Astrocyte of the spinal cord (primary cell): Measurements from ENCODE around the gene KIF1A.

Source experiments
- DNase-seq: peaks from one replicate; pipeline ENCODE4 v3.0.0; 2011; ENCODE audit warnings: low read depth, low spot score
- H3K4me3 ChIP-seq: 2 replicates; pipeline ENCODE4 v1.5.1; 2011; ENCODE audit warnings: low read depth, mild to moderate bottlenecking, low read length, moderate library complexity
- in situ Hi-C: cut with HindIII; loops from 2 replicates; pipeline ENCODE4 v1.10.0; 2017; ENCODE audit warnings: low sequenced_read_pairs
- TF ChIP-seq, protein P1 (sequence below): IDR thresholded peaks from 2 replicates; pipeline ENCODE4 v1.5.1; 2012; ENCODE audit warnings: low read depth, mild to moderate bottlenecking, low read length, inconsistent platforms

The KIF1A gene

DNA sequence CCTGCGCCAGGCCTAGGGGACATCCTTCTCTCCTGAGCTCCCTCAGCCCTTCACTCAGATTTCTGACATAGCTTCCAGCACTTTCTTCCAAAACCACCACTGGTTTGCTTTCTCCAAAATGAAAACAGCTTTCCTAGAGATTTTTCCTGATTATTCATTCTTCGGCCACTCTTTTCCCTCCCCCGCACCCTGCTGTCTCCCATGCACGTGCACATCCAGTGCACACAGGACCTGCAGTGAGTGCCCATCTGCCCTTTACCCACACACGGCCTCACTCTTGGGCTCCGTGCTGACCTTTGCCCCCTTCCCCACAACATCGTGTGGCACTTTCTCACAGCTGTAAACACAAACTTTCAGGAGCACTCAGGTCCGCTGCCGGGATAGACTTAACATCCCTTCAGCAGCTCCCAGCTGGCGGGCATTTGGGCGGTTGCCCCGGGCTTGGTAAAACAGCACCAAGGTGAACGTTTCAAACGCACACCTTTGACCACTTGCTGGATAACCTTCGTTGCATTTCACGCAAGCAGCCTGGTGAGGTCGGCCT is 25.8 kb downstream of the KIF1A start:
- in situ Hi-C loops, result no loop called here
- no peak overlapping the region for H3K4me3 ChIP-seq
- DNase-seq, result no peak
- TF ChIP-seq, protein P1, sequence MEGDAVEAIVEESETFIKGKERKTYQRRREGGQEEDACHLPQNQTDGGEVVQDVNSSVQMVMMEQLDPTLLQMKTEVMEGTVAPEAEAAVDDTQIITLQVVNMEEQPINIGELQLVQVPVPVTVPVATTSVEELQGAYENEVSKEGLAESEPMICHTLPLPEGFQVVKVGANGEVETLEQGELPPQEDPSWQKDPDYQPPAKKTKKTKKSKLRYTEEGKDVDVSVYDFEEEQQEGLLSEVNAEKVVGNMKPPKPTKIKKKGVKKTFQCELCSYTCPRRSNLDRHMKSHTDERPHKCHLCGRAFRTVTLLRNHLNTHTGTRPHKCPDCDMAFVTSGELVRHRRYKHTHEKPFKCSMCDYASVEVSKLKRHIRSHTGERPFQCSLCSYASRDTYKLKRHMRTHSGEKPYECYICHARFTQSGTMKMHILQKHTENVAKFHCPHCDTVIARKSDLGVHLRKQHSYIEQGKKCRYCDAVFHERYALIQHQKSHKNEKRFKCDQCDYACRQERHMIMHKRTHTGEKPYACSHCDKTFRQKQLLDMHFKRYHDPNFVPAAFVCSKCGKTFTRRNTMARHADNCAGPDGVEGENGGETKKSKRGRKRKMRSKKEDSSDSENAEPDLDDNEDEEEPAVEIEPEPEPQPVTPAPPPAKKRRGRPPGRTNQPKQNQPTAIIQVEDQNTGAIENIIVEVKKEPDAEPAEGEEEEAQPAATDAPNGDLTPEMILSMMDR, result no peak

DNA sequence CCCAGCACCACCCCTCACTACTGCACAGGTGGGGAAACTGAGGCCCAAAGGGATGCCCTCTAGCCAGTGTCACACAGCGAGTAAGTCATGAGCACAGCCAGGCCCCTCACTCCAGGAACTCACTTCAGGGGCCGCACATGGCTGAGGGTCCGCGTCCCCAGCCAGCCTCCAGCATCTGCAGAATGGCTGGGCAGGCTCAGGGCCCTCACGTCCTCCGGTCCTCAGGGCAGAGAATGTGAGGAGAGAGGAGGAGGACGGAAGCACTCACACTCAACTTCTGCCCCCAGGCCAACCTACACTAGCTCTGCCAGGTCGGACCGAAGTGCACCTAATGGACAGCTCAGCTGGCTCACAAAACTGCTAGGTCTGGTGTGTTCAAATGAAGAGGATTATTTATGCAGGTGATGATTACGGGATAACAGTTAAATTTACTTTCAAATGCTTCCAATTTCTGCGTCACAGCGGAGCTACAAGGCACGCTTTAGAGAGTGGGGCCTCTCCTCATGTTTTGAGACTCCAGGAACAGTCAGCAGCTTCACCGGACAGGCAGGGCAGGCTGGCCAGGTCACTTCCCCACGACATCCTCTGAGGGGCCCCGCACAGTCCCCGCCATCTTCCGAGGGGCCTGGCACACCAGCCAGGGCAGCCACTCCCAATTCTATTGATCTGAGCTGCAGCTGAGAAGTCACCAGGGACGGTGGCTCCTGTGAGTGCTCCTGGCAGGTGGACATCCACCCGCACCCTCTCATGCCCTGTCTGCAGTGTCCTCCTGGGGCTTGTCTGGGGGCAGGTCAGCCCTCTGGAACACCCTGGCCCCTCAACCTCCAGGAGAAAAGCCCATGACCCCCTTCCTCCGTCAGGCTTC is 26.5 kb downstream of the KIF1A start:
- TF ChIP-seq, protein P1, result no peak
- in situ Hi-C loops, result no loop called here
- H3K4me3 ChIP-seq, result no peak overlapping the region
- DNase-seq, result no peak

DNA sequence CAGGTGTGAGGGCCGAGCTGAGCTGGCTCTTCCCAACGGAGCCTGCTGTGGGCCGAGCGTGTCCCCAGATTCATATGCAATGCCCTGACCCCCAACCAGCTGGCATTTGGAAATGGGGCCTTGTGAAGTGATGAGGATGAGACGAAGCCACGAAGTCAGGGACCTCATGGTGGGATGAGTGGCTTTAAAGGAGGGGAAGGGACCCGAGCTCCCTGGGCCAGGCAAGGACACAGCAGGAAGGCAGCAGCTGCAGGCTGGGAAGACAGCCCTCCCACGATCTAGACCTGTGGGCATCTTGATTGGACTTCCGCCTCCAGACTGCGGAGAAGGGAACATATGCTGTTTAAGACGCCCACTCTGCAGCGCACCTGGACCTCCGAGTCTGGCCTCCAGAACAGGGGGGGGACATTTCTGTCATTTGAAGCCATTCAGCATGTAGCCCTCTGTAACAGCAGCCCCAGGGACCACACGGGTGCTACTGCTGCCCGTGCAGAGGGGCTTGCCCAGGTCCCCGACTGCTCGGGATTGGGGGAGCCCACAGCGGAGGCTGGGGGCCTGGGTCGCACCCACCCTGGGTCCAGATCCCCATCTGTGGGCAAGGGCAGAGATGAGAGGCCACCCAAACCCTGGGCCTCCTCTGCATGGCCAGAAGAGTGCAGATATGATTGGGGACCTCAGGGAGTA is 27.2 kb downstream of the KIF1A start:
- DNase-seq, result no peak
- no peak overlapping the region for H3K4me3 ChIP-seq
- in situ Hi-C loops, result no loop called here
- TF ChIP-seq, protein P1, result no peak

DNA sequence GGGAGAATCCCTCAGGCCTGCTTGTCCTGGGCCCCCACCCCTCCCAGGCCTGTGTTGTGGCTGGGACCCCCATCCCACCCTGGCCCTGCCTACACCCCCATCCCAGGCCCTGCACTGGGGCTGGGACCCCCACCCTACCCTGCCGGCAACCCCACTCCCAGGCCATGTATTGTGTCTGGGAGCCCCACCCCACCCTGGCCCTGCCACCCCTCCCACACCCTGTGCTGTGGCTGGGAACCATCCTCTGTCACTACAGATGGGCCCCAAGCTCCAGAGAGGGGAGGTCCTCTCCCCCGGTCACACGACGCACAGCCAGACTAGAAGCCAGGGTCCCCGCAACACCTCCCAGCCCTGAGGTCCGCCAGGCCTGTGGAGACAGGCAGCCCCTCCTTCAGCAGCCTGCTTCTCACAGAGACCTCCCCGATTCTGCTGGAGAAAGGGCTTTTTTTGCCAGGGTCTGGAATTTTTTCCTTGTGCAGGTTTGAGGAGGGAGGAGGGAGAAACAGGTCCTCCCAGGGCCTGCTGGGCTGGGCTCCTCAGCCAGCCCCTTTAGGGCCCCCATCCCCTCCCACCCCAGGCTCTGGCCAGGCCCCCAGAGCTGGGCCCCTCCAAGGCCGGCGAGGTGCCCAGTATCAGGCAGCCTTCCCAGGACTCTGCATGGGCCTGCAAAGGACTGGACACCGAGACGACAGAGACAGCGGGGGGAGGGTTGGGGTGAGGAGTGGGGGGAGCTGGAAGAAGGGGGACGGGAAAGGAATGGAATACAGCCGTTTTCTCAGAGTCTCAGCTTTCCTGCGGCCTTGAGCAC is 28.0 kb downstream of the KIF1A start:
- H3K4me3 ChIP-seq, result no peak overlapping the region
- in situ Hi-C loops, result no loop called here
- TF ChIP-seq, protein P1, result no peak
- DNase-seq, result no peak

DNA sequence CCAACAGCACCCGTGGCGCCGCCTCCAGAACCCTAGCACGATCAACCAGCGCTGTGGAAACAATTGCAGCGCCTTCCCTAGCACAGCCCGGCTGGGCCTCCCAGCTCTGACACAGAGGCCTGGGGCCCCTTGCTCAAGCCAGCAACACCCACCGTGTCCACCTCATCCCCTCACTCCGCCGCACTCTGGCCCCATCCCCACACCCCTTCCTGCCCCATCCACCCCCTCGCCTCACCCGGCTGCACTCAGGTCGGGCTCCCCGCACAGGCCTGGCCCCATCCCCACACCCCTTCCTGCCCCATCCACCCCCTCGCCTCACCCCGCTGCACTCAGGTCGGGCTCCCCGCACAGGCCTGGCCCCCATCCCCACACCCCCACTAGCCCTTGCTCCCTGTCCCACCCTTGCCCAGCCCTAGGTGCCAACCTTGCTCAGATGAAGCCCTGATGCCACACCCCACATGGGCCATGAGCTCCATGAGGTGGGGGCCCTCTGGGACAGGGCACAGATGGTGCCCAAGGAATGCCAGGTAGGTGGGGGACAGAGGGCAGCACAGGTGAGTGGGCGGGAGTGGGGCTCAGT is 28.7 kb downstream of the KIF1A start:
- in situ Hi-C loops, result no loop called here
- TF ChIP-seq, protein P1, result no peak
- H3K4me3 ChIP-seq, result no peak overlapping the region
- DNase-seq, result no peak
